Stimulated activated CD4-positive, alpha-beta T cell treated with anti-CD3 and anti-CD28 coated beads, Interleukin-2, amount 100 ng/mL, for 24 hours (primary cell): ENCODE measurements around the gene RGS13.
"Not testable (repeated sequence)": the region's sequence is repeated elsewhere in the genome, so short reads cannot be mapped to it uniquely, and the experiment has no call there.

Experiments used
- DNase-seq, 2 donors: peaks; one replicate each; pipeline ENCODE4 v3.0.0-alpha.2; 2020

RGS13 gene

GRCh38 chr1:192683081-192683480 lies 47.1 kb downstream of the RGS13 start:
- DNase-seq = not testable (repeated sequence)

GRCh38 chr1:192689459-192689858 lies 53.5 kb downstream of the RGS13 start:
- no peak for DNase-seq

DNA sequence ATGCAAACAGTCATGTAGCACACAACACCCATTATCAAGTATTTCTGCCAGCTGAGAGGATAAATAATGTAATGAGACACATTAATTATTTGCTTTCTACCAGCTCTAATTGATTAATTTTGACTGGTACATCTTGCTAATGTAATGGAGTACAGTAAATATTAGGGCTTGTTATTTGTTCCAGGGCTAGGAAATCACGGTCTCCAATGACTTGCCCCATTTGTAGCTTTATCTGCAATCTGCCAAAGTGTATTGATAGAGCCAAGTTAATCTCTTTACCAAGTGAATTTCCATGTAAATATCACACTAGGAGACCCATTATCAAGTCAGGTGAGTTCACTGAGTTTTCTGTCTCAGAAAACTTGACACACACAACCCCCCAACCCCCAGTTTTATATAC lies 55.1 kb downstream of the RGS13 start:
- no peak for DNase-seq

- DNase-seq = no peak
Observed at GRCh38 chr1:192696082-192696481, 60.1 kb downstream of the RGS13 start.

- DNase-seq = no peak
Observed at GRCh38 chr1:192697771-192698170, 61.8 kb downstream of the RGS13 start.

- no peak for DNase-seq
Observed at GRCh38 chr1:192698731-192699130, 62.8 kb downstream of the RGS13 start.

- no peak for DNase-seq
Observed at GRCh38 chr1:192700834-192701271, 64.9 kb downstream of the RGS13 start.

GRCh38 chr1:192702212-192702902 lies 66.4 kb downstream of the RGS13 start:
- no peak for DNase-seq

DNA sequence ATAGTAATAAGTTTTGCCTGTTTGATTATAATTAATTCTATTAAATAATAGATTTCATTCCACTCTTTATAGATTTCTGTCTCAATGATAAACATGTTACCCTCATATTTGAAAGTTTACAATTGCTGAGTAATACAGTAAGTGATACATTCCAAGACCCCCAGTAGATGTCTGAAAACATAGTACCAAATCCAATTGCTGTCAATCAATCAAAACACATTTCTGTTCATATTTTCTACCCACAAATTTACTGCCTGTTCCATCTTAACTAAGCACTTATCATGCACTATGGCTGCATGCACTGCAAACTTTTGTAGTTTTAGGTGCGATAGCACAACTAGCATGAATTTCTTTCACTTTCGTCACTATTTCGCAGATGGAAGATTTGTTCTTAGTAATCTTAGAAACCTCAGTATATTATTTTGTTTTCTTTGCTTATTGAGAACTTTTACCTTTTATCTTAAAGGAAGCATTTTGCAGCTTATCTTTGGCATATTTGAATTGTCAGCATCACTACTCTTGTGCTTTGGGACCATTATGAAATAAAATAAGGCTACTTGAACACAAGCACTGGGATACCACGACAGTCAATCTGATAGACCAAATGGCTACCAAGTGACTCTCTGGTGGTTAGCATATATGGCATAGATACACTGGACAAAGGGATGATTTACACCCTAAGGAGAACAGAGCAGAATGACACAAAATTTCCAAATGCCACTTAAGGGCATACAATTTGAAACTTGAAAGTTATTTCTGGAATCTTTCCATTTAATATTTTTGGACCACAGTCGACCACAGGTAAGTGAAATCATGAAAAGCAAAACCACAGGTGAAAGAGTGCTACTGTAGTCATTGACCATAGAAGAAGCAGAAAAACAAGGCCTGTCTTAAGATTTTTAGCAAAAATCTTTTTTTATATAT lies 67.6 kb downstream of the RGS13 start:
- DNase-seq = no peak

- DNase-seq = no peak
Observed at GRCh38 chr1:192705510-192705909, 69.6 kb downstream of the RGS13 start.

DNA sequence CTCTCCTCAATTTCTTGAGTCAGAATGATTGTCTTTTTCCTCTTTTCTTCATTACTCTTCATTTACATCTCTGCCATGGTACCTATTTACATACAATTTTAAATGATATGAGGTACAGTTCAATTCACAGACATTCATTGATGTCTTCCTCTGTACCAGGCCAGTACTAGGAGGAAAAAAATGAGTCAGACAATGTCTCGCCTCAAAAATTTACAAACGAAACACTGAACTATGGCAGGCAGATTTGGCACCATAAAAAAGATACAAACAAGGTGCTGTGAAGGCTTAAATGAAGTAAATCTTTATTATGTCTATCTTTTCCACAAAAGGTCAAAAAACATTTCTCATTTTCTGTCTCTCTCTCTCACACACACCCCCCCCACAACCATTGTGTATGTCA lies 71.0 kb downstream of the RGS13 start:
- DNase-seq = no peak

GRCh38 chr1:192707978-192708547 lies 72.1 kb downstream of the RGS13 start:
- DNase-seq = no peak

GRCh38 chr1:192709544-192709943 lies 73.6 kb downstream of the RGS13 start:
- no peak for DNase-seq
